IMR-90 (cell line): Measurements from ENCODE around the gene SHROOM4. TPM values are rescaled to one million over a fixed set of nuclear protein-coding genes. Genes with fewer than 3 reads are reported as not detected.

ENCODE experiments used
- ATAC-seq: fragments of 200-7000 bp; cut with Tn5 transposase; 2 replicates; pipeline ENCODE4 v1.9.1; 2020; ENCODE audit warnings: low read depth, mild to moderate bottlenecking, moderate library complexity
- BruUV-seq: library from RNA; stranded (reverse); fragments of 400-500 nt; replicated peaks from 2 replicates; lab custom pipeline; 2021; lab: Mats Ljungman, UMichigan
- CTCF ChIA-PET: fragments of 300-600 bp; formaldehyde crosslinking; extraction: SDS; loops from one replicate; lab custom pipeline; 2021; ENCODE audit warnings: antibody characterized with exemption; lab: Yijun Ruan, JAX
- POLR2A ChIA-PET: fragments of 300-600 bp; sonication (Branson Sonifier 250); formaldehyde crosslinking; loops from one replicate; lab custom pipeline; 2022; ENCODE audit warnings: antibody characterized with exemption; ENCODE audit not compliant: unreplicated experiment; lab: Charles Lee
- DNase-seq: peaks from one replicate; pipeline ENCODE4 v3.0.0; 2013
- H2AFZ ChIP-seq: replicated peaks from 2 replicates; pipeline ENCODE3; 2013; ENCODE audit warnings: low read length, mild to moderate bottlenecking; ENCODE audit not compliant: poor library complexity
- H2AK5ac ChIP-seq: 2 replicates; pipeline ENCODE4 v1.6.1; 2013; ENCODE audit warnings: low read depth, low read length, inconsistent platforms
- H2AK9ac ChIP-seq: replicated peaks from 2 replicates; pipeline ENCODE3; 2013; ENCODE audit warnings: mild to moderate bottlenecking, low read depth, low read length, moderate library complexity; ENCODE audit not compliant: poor library complexity
- H2BK120ac ChIP-seq: 2 replicates; pipeline ENCODE4 v1.6.1; 2013; ENCODE audit warnings: low read depth, low read length, inconsistent platforms
- H2BK15ac ChIP-seq: 3 replicates; pipeline ENCODE4 v1.6.1; 2013; ENCODE audit warnings: low read depth, low read length, inconsistent platforms
- H2BK20ac ChIP-seq: 2 replicates; pipeline ENCODE4 v1.6.1; 2013; ENCODE audit warnings: low read depth, mild to moderate bottlenecking, inconsistent platforms, low read length, moderate library complexity
- H2BK5ac ChIP-seq: 2 replicates; pipeline ENCODE4 v1.6.1; 2013; ENCODE audit warnings: mild to moderate bottlenecking, low read depth, low read length, inconsistent platforms; ENCODE audit not compliant: poor library complexity, severe bottlenecking
- H3K14ac ChIP-seq: replicated peaks from 2 replicates; pipeline ENCODE4 v1.6.1; 2013; ENCODE audit warnings: low read depth, low read length, inconsistent platforms
- H3K18ac ChIP-seq: 2 replicates; pipeline ENCODE4 v1.6.1; 2013; ENCODE audit warnings: low read depth, low read length, control low read depth
- H3K23ac ChIP-seq: 2 replicates; pipeline ENCODE4 v1.6.1; 2013; ENCODE audit warnings: low read depth, low read length, inconsistent platforms
- H3K27ac ChIP-seq: 2 replicates; pipeline ENCODE4 v1.5.1; 2013; ENCODE audit warnings: mild to moderate bottlenecking, control low read depth, low read length; ENCODE audit not compliant: insufficient read depth
- H3K27me3 ChIP-seq: 2 replicates; pipeline ENCODE4 v1.6.1; 2013; ENCODE audit warnings: low read length; ENCODE audit not compliant: control insufficient read depth, insufficient read depth
- H3K36me3 ChIP-seq: 2 replicates; pipeline ENCODE4 v1.6.1; 2013; ENCODE audit warnings: low read length, mixed read lengths; ENCODE audit not compliant: control insufficient read depth, insufficient read depth
- H3K4ac ChIP-seq: 2 replicates; pipeline ENCODE4 v1.6.1; 2013; ENCODE audit warnings: low read depth, low read length, inconsistent platforms
- H3K4me1 ChIP-seq: 2 replicates; pipeline ENCODE4 v1.6.1; 2013; ENCODE audit warnings: low read length, mixed read lengths; ENCODE audit not compliant: control insufficient read depth, insufficient read depth
- H3K4me2 ChIP-seq: 2 replicates; pipeline ENCODE4 v1.6.1; 2013; ENCODE audit warnings: low read depth, mild to moderate bottlenecking, control low read depth, low read length, moderate library complexity
- H3K4me3 ChIP-seq: 2 replicates; pipeline ENCODE4 v1.5.1; 2013; ENCODE audit warnings: low read depth, mild to moderate bottlenecking, control low read depth, low read length, moderate library complexity; ENCODE audit not compliant: insufficient read depth
- H3K56ac ChIP-seq: 2 replicates; pipeline ENCODE4 v1.6.1; 2013; ENCODE audit warnings: low read length, inconsistent platforms; ENCODE audit not compliant: insufficient read depth; ENCODE audit errors: extremely low read depth
- H3K79me1 ChIP-seq, 2 experiments: 2 replicates each; pipeline ENCODE4 v1.6.1; 2013; ENCODE audit warnings: low read length in 2 of 2, inconsistent platforms in 1 of 2, low read depth in 1 of 2
- H3K9ac ChIP-seq: 2 replicates; pipeline ENCODE4 v1.6.1; 2013; ENCODE audit warnings: low read depth, low read length, control low read depth
- H3K9me1 ChIP-seq: 2 replicates; pipeline ENCODE4 v1.6.1; 2013; ENCODE audit warnings: low read length, inconsistent platforms; ENCODE audit not compliant: insufficient read depth
- H3K9me3 ChIP-seq: 2 replicates; pipeline ENCODE4 v1.6.1; 2013; ENCODE audit warnings: low read length; ENCODE audit not compliant: control insufficient read depth, insufficient read depth
- H4K20me1 ChIP-seq: 2 replicates; pipeline ENCODE4 v1.6.1; 2013; ENCODE audit warnings: low read length, inconsistent platforms; ENCODE audit not compliant: insufficient read depth
- H4K5ac ChIP-seq: 2 replicates; pipeline ENCODE4 v1.6.1; 2013; ENCODE audit warnings: mild to moderate bottlenecking, low read depth, low read length, control low read depth
- H4K8ac ChIP-seq, 2 experiments: 2 replicates each; pipeline ENCODE4 v1.6.1; 2013; ENCODE audit warnings: low read depth in 2 of 2, low read length in 2 of 2, control low read depth in 1 of 2, inconsistent platforms in 1 of 2
- H4K91ac ChIP-seq: 2 replicates; pipeline ENCODE4 v1.6.1; 2013; ENCODE audit warnings: low read depth, low read length, inconsistent platforms; ENCODE audit not compliant: insufficient read depth
- BHLHE40 ChIP-seq: fragments of 150-350 bp; IDR thresholded peaks from 2 replicates; pipeline ENCODE4 v1.6.1; 2016; ENCODE audit warnings: mild to moderate bottlenecking, low read depth, low read length
- CEBPB ChIP-seq: IDR thresholded peaks from 2 replicates; pipeline ENCODE4 v1.6.1; 2012; ENCODE audit warnings: low read depth, low read length, improper control_type of control experiment
- CHD1 ChIP-seq: IDR thresholded peaks from 2 replicates; pipeline ENCODE4 v1.6.1; 2012; ENCODE audit warnings: low read depth, low read length, improper control_type of control experiment
- CTCF ChIP-seq: conservative IDR thresholded peaks from 2 replicates; pipeline ENCODE4 v1.5.1; 2012; ENCODE audit warnings: mild to moderate bottlenecking, low read depth, low read length, improper control_type of control experiment
- ELK1 ChIP-seq: fragments of 150-350 bp; IDR thresholded peaks from 2 replicates; pipeline ENCODE4 v1.6.1; 2016; ENCODE audit warnings: low read depth, mild to moderate bottlenecking, low read length, moderate library complexity, borderline replicate concordance
- FOS ChIP-seq: fragments of 150-350 bp; IDR thresholded peaks from 2 replicates; pipeline ENCODE4 v1.6.1; 2016; ENCODE audit warnings: low read depth, low read length
- MAFK ChIP-seq: IDR thresholded peaks from 2 replicates; pipeline ENCODE4 v1.6.1; 2012; ENCODE audit warnings: low read depth, low read length, improper control_type of control experiment
- MAZ ChIP-seq: IDR thresholded peaks from 2 replicates; pipeline ENCODE4 v1.6.1; 2012; ENCODE audit warnings: low read depth, mild to moderate bottlenecking, low read length, improper control_type of control experiment, moderate library complexity, borderline replicate concordance
- MXI1 ChIP-seq: IDR thresholded peaks from 2 replicates; pipeline ENCODE4 v1.6.1; 2012; ENCODE audit warnings: low read depth, mild to moderate bottlenecking, low read length, moderate library complexity, borderline replicate concordance
- NFE2L2 ChIP-seq: fragments of 150-350 bp; IDR thresholded peaks from 2 replicates; pipeline ENCODE4 v1.6.1; 2016; ENCODE audit warnings: low read depth, mild to moderate bottlenecking, low read length
- POLR2A ChIP-seq: IDR thresholded peaks from 2 replicates; pipeline ENCODE4 v1.6.1; 2012; ENCODE audit warnings: mild to moderate bottlenecking, low read depth, low read length
- RAD21 ChIP-seq: IDR thresholded peaks from 2 replicates; pipeline ENCODE4 v1.6.1; 2012; ENCODE audit warnings: low read length, improper control_type of control experiment
- RCOR1 ChIP-seq: IDR thresholded peaks from 2 replicates; pipeline ENCODE4 v1.6.1; 2012; ENCODE audit warnings: mild to moderate bottlenecking, low read length, improper control_type of control experiment; ENCODE audit not compliant: insufficient replicate concordance
- RFX5 ChIP-seq: IDR thresholded peaks from 2 replicates; pipeline ENCODE4 v1.8.0; 2012; ENCODE audit warnings: low read depth, mild to moderate bottlenecking, low read length, moderate library complexity
- SMC3 ChIP-seq: fragments of 150-350 bp; IDR thresholded peaks from 2 replicates; pipeline ENCODE4 v1.6.1; 2016; ENCODE audit warnings: low read depth, mild to moderate bottlenecking, antibody characterized with exemption, low read length, moderate library complexity
- USF2 ChIP-seq: fragments of 150-350 bp; IDR thresholded peaks from 2 replicates; pipeline ENCODE4 v1.6.1; 2017; ENCODE audit warnings: mild to moderate bottlenecking, antibody characterized with exemption, low read length, low read depth
- WGBS, 2 experiments: methylation state at CpG; one replicate each; pipeline versions ENCODE4 v1.1.5 to v1.1.7; 2013; ENCODE audit warnings: missing lambda C conversion rate in 2 of 2; ENCODE audit not compliant: insufficient read length in 1 of 2; ENCODE audit errors: extremely low coverage in 2 of 2; 5-methylcytosine and 5-hydroxymethylcytosine counted together
- dilution Hi-C: fragments of 300-500 bp; cut with HindIII; formaldehyde crosslinking; loops from one replicate; pipeline ENCODE4 v1.14.3; 2018; ENCODE audit warnings: low sequenced_read_pairs; ENCODE audit not compliant: unreplicated experiment
- in situ Hi-C: fragments of 300-500 bp; cut with MboI; formaldehyde crosslinking; loops from 3 replicates; pipeline ENCODE4 v1.14.3; 2019; ENCODE audit warnings: low sequenced_read_pairs, inconsistent platforms, mixed read lengths
- intact Hi-C: fragments of 100-400 bp; cut with micrococcal nuclease; formaldehyde crosslinking; loops from 2 replicates; pipeline ENCODE4 v1.10.0; 2022
- polyA plus RNA-seq, 3 experiments: library from polyadenylated mRNA; depleted of rRNA; stranded (reverse); fragments of >200 nt; gene quantifications; 2 replicates each; pipeline ENCODE4 v1.2.3, GENCODE V29; 2012; ENCODE audit warnings: low replicate concordance in 1 of 3
- total RNA-seq: library from RNA; depleted of rRNA; stranded (reverse); fragments of >200 nt; gene quantifications from 2 replicates; pipeline ENCODE4 v1.2.3, GENCODE V29; 2012

SHROOM4 gene
- total and polyA plus RNA-seq, 2 of the 4 experiments (the other 2 are of a cell fraction): 1.0 to 2.2 TPM

GRCh38 chrX:50638123-50638522 is 175.9 kb downstream of the SHROOM4 start:
- Histone ChIP-seq H2BK120ac (no peak overlapping the region), H4K5ac (no peak overlapping the region), H4K8ac (no peak overlapping the region), H2BK15ac (no peak overlapping the region), H4K20me1 (no peaks in the 10 kb centered on the region), H4K91ac (no peak overlapping the region), H2AK9ac (no peak overlapping the region), H3K18ac (no peak overlapping the region), H3K9me1 (no peaks in the 10 kb centered on the region), H3K56ac (no peak overlapping the region), H2AFZ (no peak overlapping the region), H3K36me3 (no peaks in the 10 kb centered on the region), H3K27ac (no peak overlapping the region), H2AK5ac (no peak overlapping the region), H3K4me1 (no peaks in the 10 kb centered on the region), H3K4ac (no peak overlapping the region), H2BK5ac (no peak overlapping the region), H3K9me3 (no peaks in the 10 kb centered on the region), H3K14ac (no peak overlapping the region), H3K23ac (no peak overlapping the region), H2BK20ac (no peak overlapping the region), H3K4me2 (no peak overlapping the region), H3K9ac (no peak overlapping the region), H3K4me3 (no peak overlapping the region), H3K79me1 (no peaks in the 10 kb centered on the region), H3K27me3 (peaks cover 8% of the 10 kb centered on the region)
- dilution Hi-C loops (no loop called here), intact Hi-C loops (no loop called here), in situ Hi-C loops (no loop called here)
- no TSS peak for BruUV-seq
- ChIA-PET POLR2A (no interaction called here), CTCF (no interaction called here)
- no peak for ATAC-seq
- no CpG with 5 or more reads among the region's 3 CpGs for WGBS, 2 experiments
- TF ChIP-seq SMC3 (no peak), MAFK (no peak), CEBPB (no peak), RCOR1 (no peak), MAZ (no peak), ELK1 (no peak), USF2 (no peak), MXI1 (no peak), BHLHE40 (no peak), FOS (no peak), CHD1 (no peak), CTCF (no peak), RAD21 (no peak), RFX5 (no peak), POLR2A (no peak), NFE2L2 (no peak)
- DNase-seq: no peak
